Endometrium (tissue), 2 donors: Measurements from ENCODE around the gene HIBADH.

Source experiments
- FAIRE-seq: peaks from 2 replicates; lab custom pipeline; 2012; peaks lifted over from hg19 to GRCh38; lab: Jason Lieb, UNC
- donor health status: control.
- donor health status: control.

HIBADH gene

GRCh38 chr7:27635728-27636127 is 27.0 kb downstream of the HIBADH start:
- FAIRE-seq = no peak

DNA sequence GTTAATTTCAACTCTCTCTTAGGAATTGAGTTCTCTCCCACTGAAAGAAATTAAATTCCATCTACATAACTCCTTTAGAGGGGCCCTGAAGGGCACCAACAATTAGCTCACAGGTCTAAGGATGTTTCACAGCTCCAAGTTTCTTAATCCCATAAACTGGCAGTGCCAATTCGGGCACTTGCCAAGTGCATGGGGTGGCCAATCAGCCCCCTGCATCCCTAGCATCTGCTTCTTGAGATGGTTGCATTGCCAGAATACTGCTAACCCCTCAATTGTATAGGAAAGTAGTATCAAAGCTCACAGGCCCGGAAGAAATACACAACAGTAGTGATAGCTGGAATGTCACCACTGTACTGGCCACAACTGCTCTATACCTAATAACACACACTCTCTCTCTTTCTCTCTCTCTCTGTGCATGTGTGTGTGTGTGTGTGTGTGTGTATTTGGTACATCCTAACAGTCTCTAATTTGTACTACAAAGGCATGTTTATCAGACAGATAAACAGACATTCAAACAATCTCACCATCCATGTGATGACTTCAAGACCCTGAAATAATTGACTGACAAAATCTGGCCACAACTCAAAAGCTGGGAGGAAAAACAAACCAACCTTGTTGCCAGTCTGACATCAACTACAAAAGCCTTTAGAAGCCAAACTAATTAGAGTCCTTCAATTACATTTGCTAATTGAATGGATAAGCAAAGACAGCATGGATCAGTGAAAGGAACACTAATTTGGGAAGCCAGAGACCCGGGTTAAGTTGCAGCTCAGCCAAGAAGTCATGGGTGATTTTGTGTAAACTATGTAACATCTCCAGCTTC is 27.8 kb downstream of the HIBADH start:
- FAIRE-seq = no peak

DNA sequence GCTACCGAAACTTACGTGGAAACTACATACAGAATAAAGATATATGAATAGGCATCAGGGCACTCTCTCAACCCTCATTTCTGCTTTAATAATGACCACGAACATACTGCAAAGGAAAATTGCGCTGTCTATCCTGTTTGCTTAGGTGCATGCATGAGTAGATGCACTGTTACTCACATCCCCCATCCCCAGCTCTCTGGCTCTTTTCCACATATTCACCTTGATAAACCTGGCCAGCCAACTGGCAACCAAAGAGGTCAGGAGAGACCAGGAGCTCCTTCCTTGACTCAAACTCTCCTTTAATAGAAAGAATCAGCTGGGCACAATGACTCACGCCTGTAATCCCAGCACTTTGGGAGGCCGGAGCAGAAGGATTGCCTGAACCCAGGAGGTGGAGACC is 29.6 kb downstream of the HIBADH start:
- no peak for FAIRE-seq

DNA sequence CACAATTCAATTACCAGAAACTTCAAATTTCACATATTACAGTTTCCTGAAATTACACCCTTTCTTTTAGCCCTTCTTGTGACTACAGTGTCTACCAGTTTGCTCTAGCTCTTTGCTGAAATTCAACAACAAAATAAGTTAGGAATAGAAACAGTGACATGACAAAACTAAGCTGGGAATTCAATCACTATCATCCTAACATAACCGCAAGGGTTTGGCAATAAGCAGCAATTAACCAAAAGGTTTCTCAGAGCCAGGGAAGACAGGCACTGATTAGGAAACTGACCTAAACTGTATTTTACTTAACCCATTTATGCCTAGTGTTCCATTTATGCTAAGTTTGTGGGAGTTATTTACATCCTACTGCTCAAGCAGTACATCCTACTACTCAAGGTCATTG is 31.3 kb downstream of the HIBADH start:
- no peak for FAIRE-seq

GRCh38 chr7:27627146-27627545 is 35.5 kb downstream of the HIBADH start:
- no peak for FAIRE-seq

DNA sequence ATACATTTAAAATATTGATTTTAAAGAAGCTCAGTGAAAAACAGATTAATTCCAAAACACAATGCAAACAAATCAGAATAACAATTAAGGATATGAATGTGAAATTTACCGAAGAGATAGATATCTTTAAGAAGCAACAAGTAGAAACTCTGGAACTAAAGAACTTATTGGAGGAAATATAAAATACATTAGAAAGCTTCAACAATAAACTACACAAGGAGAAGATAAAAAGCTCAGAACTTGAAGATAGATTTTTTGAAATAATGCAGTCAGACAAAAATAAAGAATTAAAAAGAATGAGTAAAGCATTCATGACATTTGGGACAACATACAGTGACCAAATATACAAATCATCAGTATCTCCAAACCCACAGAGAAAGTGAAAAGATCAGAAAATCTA is 43.2 kb downstream of the HIBADH start:
- peak; percentile 37 for FAIRE-seq

DNA sequence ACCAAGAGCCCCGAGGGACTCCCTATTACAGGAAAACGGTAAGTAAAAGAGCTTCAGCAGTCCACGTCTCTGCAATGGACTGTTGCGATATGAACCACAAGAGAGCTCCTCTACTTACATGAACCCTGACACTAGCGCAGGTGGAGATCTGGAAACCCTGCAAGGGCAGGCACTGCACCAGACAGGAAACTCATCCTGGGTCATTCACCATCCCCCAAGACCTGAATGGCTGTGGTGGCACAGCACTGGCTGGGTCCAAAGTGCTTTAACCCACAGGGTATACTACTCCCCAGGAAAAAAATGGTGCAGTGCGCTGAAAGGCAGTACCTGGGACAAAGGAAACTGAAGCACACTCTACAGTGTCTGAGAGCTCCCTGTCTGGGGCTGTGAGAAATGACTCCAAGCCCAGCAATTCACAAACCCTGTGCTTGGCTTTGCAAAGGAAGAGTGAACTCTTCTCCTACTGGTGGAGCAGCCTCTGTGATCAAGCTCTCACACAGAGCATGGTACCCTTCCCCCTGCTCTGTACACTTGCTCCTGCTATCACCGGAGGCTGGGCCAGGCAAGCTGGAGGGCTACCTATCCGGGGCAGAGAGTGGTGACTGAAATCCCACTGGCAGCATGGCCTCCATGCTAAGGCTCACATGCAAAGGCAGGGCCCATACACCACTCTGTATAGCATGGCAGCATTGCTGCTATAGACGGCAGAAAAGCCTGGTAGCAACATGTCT is 44.9 kb downstream of the HIBADH start:
- FAIRE-seq = no peak

GRCh38 chr7:27616914-27617548 is 45.7 kb downstream of the HIBADH start:
- FAIRE-seq = no peak

DNA sequence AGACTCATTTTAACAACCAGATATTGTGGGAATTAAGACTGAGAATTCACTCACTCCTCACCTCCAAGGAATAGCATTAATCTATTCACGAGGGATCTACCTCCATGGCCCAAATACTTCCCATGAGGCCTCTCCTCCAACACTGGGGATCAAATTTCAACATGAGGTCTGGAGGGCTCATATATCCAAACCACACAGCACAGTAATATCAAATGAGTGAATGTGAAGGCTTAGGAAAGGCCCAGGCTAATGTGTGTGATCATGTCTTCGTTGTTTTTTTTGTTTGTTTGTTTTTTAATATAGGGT is 46.5 kb downstream of the HIBADH start:
- FAIRE-seq = no peak

DNA sequence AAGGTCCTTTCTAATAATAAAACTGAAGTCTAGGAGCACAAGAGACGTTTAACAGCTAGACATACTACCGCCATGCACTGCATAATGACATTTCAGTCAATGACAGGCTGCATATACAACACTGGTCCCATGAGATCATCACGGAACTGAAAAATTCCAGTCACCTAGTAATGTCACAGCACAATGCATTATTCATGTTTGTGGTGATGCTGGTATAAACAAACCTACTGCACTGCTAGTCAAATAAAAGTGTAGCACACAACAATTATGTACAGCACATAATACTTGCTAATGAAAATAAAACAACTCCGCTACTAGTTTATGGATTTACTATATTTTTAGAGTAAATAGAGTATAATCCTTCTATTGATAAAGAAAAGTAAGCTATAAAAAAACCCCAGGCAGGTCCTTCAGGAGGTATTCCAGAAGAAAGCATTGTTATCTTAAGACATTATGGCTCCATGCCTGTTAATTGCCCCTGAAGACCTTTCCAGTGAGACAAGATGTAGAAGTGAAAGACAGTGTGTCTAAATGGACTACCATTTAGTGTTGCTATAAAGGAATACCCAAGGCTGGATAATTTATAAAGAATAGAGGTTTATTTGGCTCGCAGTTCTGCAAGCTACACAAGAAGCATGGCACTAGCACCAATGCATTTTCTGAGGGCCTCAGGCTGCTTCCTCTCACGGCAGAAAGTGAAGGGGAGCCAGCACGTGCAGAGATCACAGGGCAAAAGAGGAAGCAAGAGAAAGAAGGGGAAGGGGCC is 47.1 kb downstream of the HIBADH start:
- FAIRE-seq = no peak

GRCh38 chr7:27614095-27614494 is 48.6 kb downstream of the HIBADH start:
- no peak for FAIRE-seq

DNA sequence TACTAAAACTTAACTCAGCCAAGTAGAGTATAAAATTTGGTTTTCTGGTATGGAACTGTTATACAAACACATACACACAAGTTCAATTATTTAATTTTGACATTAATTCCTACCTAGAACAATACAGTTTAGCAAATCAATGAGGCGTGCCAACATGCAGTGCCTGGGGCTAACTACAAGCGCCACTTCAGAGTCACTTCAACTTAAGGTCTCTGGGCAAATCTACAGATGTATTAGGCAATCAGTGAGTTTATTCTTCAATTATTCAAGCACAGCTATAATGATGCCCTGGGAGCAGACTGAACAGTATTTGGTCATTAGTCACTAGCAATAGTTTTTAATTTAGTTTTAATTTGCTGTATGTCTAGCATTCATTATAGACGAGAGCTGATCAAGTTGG is 51.6 kb downstream of the HIBADH start:
- FAIRE-seq = no peak

DNA sequence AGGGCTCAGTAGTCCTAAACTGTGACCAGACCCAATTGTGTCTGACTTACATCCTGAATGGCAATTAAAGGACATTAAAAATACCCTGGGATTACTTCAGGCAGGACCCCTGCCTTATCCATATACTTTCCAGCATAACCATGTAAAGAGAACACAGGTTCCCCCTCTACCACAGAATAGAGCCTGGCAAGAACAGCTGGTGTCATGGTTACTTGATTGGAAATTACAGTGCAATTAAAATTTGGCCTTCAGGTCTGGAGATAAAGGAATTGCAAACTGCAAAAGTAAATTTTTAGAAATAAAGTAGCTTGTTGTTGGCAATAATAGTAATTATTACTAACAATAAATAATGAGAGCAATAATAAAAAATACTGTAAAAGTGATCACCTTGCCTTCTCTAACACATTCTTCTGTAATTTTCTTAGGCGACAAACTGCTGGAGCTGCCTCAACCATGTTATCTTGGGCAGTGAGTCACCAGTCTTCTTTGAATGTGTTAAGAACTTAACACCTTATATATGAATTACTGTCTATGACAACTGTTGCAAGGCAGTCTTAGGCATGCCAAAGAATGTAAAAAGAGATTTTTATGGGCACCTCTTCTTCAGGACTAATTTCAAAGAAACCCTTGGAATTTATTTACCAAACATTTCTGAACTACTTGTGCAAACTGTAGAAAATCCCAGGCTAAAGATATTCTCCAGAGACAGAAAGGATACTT is 53.7 kb downstream of the HIBADH start:
- no peak for FAIRE-seq

GRCh38 chr7:27607210-27607606 is 55.5 kb downstream of the HIBADH start:
- FAIRE-seq = no peak

GRCh38 chr7:27606270-27607209 is 56.1 kb downstream of the HIBADH start:
- FAIRE-seq = no peak

GRCh38 chr7:27605689-27606269 is 56.9 kb downstream of the HIBADH start:
- FAIRE-seq = peak; percentile 96

DNA sequence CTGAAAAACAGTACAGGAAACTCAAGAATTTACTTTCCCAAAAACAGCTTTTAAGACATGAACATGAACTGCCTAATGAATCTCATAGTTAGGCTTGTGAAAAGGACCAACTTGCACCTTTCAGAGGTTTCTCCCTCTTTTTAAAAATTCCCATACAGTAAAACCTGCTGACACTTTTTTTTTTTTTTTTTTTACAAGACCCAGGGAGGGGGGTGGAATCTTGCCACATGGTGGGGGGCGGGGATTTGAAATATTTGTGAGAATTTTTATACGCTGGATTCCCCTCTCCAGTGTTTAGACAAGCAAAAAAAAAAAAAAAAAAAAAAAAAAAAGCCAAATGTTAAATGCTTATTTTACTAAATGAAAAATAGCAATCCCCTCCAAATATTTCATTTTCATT is 57.4 kb downstream of the HIBADH start:
- FAIRE-seq = no peak

GRCh38 chr7:27603813-27604212 is 58.9 kb downstream of the HIBADH start:
- no peak for FAIRE-seq

- no peak for FAIRE-seq
Measured at GRCh38 chr7:27602766-27603165, 59.9 kb downstream of the HIBADH start.

- FAIRE-seq = no peak
Measured at GRCh38 chr7:27601217-27601616, 61.5 kb downstream of the HIBADH start.
